GM18505 (cell line): Measurements from ENCODE around the gene PRRT1.

Source experiments
- ATAC-seq: cut with Tn5 transposase; IDR thresholded peaks from one replicate; pipeline ENCODE4 v1.9.1; 2021; ENCODE audit not compliant: unreplicated experiment
- POLR2A ChIP-seq: IDR thresholded peaks from 4 replicates; pipeline ENCODE4 v1.6.1; 2011; ENCODE audit warnings: borderline replicate concordance; ENCODE audit not compliant: insufficient read depth, insufficient read length; ENCODE audit errors: extremely low read depth

PRRT1 gene

GRCh38 chr6:32173051-32173727 is 21.4 kb upstream of the PRRT1 start:
- no peak for TF ChIP-seq POLR2A
- ATAC-seq = no peak

- no peak for ATAC-seq
- TF ChIP-seq POLR2A = no peak
Measured at GRCh38 chr6:32171234-32171633, 19.5 kb upstream of the PRRT1 start.

GRCh38 chr6:32170294-32170693 is 18.6 kb upstream of the PRRT1 start:
- no peak for TF ChIP-seq POLR2A
- ATAC-seq = no peak

- no peak for TF ChIP-seq POLR2A
- no peak for ATAC-seq
Measured at GRCh38 chr6:32168807-32169591, 17.3 kb upstream of the PRRT1 start.

- ATAC-seq = no peak
- no peak for TF ChIP-seq POLR2A
Measured at GRCh38 chr6:32168350-32168749, 16.6 kb upstream of the PRRT1 start.

GRCh38 chr6:32167761-32168262 is 16.1 kb upstream of the PRRT1 start:
- ATAC-seq = no peak
- no peak for TF ChIP-seq POLR2A

- no peak for TF ChIP-seq POLR2A
- no peak for ATAC-seq
Measured at GRCh38 chr6:32167154-32167760, 15.5 kb upstream of the PRRT1 start.

- TF ChIP-seq POLR2A = no peak
- ATAC-seq = no peak
Measured at GRCh38 chr6:32166411-32167061, 14.8 kb upstream of the PRRT1 start.

- ATAC-seq = no peak
Measured at GRCh38 chr6:32164295-32164694, 12.6 kb upstream of the PRRT1 start, which contains the start of gene EGFL8. EGFL8 (plus strand) TSS chr6:32164595; CDS start chr6:32166166, 1,571 bp downstream.

GRCh38 chr6:32163559-32164258 is 12.0 kb upstream of the PRRT1 start:
- TF ChIP-seq POLR2A = no peak
- ATAC-seq = no peak

More at GRCh38 chr6:32164295-32164694, 12.6 kb upstream of the PRRT1 start, which contains the start of gene EGFL8:
- TF ChIP-seq POLR2A = no peak

GRCh38 chr6:32158052-32158451 is 6.3 kb upstream of the PRRT1 start:
- no peak for ATAC-seq
- no peak for TF ChIP-seq POLR2A

GRCh38 chr6:32156891-32157290 is 5.2 kb upstream of the PRRT1 start:
- no peak for TF ChIP-seq POLR2A
- no peak for ATAC-seq
